Stimulated activated naive B cell treated with anti-CD40 and anti-IgM and Interleukin-4, amounts not matched to agents 10 μg/mL and 1 μg/mL and 100 μg/mL, for 72 hours (primary cell): ENCODE measurements around the gene TMEM185A.
A peak's percentile ranks its signal among the peaks of the same experiment; 100 is the strongest.
"Not testable (repeated sequence)": the region's sequence is repeated elsewhere in the genome, so short reads cannot be mapped to it uniquely, and the experiment has no call there.

Experiments used
- ATAC-seq, 2 donors: fragments of 150-1000 bp; cut with Tn5 transposase; replicated peaks; 2 replicates each; pipeline ENCODE4 v1.10.0; 2021; ENCODE audit warnings: moderate library complexity in 1 of 2
- DNase-seq: peaks from one replicate; pipeline ENCODE4 v3.0.0; 2021
- H3K27ac Mint-ChIP-seq: one replicate; pipeline ENCODE4 v1.8.0; 2022; ENCODE audit warnings: mild to moderate bottlenecking, mixed read lengths
- H3K27me3 Mint-ChIP-seq, 2 donors: one replicate each; pipeline ENCODE4 v1.8.0; 2022; ENCODE audit warnings: mixed read lengths in 2 of 2
- H3K36me3 Mint-ChIP-seq, 2 donors: one replicate each; pipeline ENCODE4 v1.8.0; 2022; ENCODE audit warnings: mixed read lengths in 2 of 2, mild to moderate bottlenecking in 1 of 2
- H3K4me1 Mint-ChIP-seq, 2 donors: one replicate each; pipeline ENCODE4 v1.8.0; 2022; ENCODE audit warnings: mixed read lengths in 2 of 2, mild to moderate bottlenecking in 1 of 2
- H3K4me3 Mint-ChIP-seq, 2 donors: one replicate each; pipeline ENCODE4 v1.8.0; 2022; ENCODE audit warnings: mild to moderate bottlenecking in 2 of 2, mixed read lengths in 2 of 2, moderate library complexity in 1 of 2
- H3K9me3 Mint-ChIP-seq, 2 donors: one replicate each; pipeline ENCODE4 v1.8.0; 2022; ENCODE audit warnings: mixed read lengths in 2 of 2, mild to moderate bottlenecking in 1 of 2

TMEM185A gene

GRCh38 chrX:149631234-149632165 lies at the start of gene TMEM185A:
Gene TMEM185A, minus strand, starts transcription at chrX:149631792. Its CDS starts 212 bp downstream, at chrX:149631580.
- H3K4me3 Mint-ChIP-seq, result peak within 1 kb of the TSS; percentile 86 to 97
- peak within 1 kb of the TSS; percentile 79 for H3K27ac Mint-ChIP-seq
- peak; percentile 70 for DNase-seq
- H3K27me3 Mint-ChIP-seq, result peaks cover 0 to 10% of the 10 kb centered on the region in 2 donors
- H3K36me3 Mint-ChIP-seq, result peaks cover 0 to 6% of the 10 kb centered on the region in 2 donors
- peaks cover 0 to 1% of the 10 kb centered on the region in 2 donors for H3K9me3 Mint-ChIP-seq
- ATAC-seq, result peak; percentile 88 to 93
- peaks cover 16 to 26% of the 10 kb centered on the region in 2 donors for H3K4me1 Mint-ChIP-seq

DNA sequence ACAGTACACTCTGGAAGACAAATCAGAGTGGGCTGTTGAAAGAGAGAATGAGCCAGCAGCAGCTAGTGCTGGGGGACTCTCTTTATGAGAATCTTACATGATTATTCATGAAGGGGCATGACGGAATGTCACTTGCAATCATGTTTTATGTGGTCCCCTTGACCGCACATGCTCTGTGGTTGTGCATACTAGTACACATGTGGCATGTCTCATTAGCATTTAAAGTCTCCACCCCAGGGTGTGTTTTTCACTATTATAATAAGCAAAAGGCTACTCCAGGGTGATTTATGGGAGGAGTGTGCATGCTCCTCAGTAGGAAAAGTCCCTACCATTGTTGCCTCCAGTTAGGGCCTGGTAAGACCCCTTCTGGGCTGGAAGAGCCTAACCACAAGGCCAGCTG lies 49.6 kb upstream of the TMEM185A start:
- no peak for DNase-seq
- ATAC-seq, result no peak
- peaks cover 0 to 5% of the 10 kb centered on the region in 2 donors for H3K27me3 Mint-ChIP-seq
- H3K27ac Mint-ChIP-seq, result no peak overlapping the region
- no peaks in the 10 kb centered on the region for H3K4me1 Mint-ChIP-seq
- H3K9me3 Mint-ChIP-seq, result no peaks in the 10 kb centered on the region
- H3K36me3 Mint-ChIP-seq, result no peaks in the 10 kb centered on the region
- H3K4me3 Mint-ChIP-seq, result no peak overlapping the region

- H3K27ac Mint-ChIP-seq, H3K4me1 Mint-ChIP-seq, H3K27me3 Mint-ChIP-seq, H3K4me3 Mint-ChIP-seq, DNase-seq, H3K9me3 Mint-ChIP-seq, ATAC-seq, H3K36me3 Mint-ChIP-seq: not testable (repeated sequence)
Measured at GRCh38 chrX:149679164-149679678, 47.6 kb upstream of the TMEM185A start.

GRCh38 chrX:149675554-149675953 lies 44.0 kb upstream of the TMEM185A start:
- not testable (repeated sequence) for H3K36me3 Mint-ChIP-seq

DNA sequence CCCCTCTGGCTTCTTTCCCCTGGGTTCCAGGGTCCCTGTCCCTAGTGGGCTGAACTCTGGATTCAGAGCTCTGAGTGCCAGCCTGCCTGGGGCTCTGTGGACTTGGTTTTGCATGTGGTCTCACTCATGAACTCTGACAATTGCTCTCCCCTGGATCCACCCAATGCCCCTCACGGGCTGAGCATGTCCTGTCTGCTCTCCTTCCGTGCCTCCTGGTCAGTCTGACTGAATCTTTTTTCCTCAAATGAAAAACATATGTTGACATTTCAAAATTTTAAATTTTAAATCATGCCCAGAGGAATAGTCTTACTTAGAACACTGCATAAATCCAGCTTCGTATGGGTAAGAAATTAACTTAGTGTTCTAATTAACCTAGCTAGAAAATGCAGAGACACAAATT lies 43.5 kb upstream of the TMEM185A start:
- H3K27me3 Mint-ChIP-seq, H3K9me3 Mint-ChIP-seq, ATAC-seq, DNase-seq, H3K27ac Mint-ChIP-seq, H3K4me3 Mint-ChIP-seq, H3K4me1 Mint-ChIP-seq, H3K36me3 Mint-ChIP-seq: not testable (repeated sequence)

More at GRCh38 chrX:149675554-149675953, 44.0 kb upstream of the TMEM185A start:
- ATAC-seq, H3K9me3 Mint-ChIP-seq, DNase-seq, H3K27me3 Mint-ChIP-seq, H3K4me3 Mint-ChIP-seq, H3K4me1 Mint-ChIP-seq, H3K27ac Mint-ChIP-seq: not testable (repeated sequence)

- ATAC-seq, DNase-seq, H3K4me3 Mint-ChIP-seq: not testable (repeated sequence)
Measured at GRCh38 chrX:149660613-149661012, 29.0 kb upstream of the TMEM185A start.

DNA sequence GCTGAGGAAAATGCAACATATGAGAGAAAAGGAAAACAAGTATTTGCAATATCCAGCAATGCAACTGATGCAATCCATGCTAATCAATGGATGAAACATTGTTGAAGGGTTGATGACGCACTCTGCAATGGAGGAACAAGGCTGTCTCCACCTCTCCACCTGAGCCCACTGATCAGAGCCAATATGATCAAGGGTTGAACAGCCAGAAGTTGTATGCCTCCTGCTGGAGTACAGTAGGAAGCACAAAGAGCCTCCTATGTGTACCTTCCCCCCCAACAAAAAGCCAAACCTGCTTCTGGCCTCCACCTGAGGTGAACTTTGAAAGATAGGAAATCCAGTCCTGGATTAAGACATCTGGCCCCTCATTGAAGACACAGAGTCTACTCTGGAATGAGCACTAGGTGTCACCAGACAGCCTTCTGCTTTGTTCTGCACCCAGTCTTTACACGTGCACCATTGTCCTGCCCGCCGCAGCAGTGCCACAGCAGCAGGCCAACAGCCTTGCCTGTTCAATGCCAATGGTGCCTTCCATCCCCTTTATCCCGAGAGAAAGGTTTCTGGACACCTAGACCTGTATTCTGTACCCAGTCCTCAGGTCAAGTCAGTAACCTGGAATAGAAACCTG lies 24.8 kb upstream of the TMEM185A start:
- H3K4me1 Mint-ChIP-seq, H3K9me3 Mint-ChIP-seq, H3K36me3 Mint-ChIP-seq, H3K27me3 Mint-ChIP-seq, H3K4me3 Mint-ChIP-seq, H3K27ac Mint-ChIP-seq, DNase-seq: not testable (repeated sequence)
- ATAC-seq, result peak; percentile 69 to 74

More at GRCh38 chrX:149660613-149661012, 29.0 kb upstream of the TMEM185A start:
- not testable (repeated sequence) for H3K27me3 Mint-ChIP-seq, H3K36me3 Mint-ChIP-seq, H3K4me1 Mint-ChIP-seq, H3K27ac Mint-ChIP-seq, H3K9me3 Mint-ChIP-seq

GRCh38 chrX:149652232-149652981 lies 20.8 kb upstream of the TMEM185A start:
- Mint-ChIP-seq H3K27me3 (peaks cover 0 to 5% of the 10 kb centered on the region in 2 donors), H3K4me1 (peaks cover 8 to 22% of the 10 kb centered on the region in 2 donors), H3K9me3 (no peaks in the 10 kb centered on the region), H3K27ac (no peak overlapping the region), H3K4me3 (no peak overlapping the region), H3K36me3 (no peaks in the 10 kb centered on the region)
- DNase-seq, result no peak
- no peak for ATAC-seq

DNA sequence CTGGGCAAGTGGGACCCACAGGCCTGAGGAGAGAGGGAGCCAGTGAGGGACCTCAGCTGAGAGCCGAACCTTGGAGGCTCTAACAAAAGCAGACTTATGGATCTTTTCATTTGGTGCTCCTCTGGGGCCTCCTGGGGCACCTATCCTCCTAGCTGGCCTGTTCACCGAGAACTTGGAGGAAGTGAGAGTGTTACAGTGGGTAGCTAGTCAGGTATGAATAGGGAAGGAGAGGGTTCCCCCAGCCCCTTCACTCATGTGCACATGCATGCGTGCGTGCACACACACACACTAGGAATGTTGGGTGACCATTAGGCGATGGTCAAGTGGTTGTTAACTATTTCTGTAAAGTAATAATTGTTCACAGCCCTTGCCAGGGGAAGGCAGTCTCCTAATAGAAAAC lies 18.6 kb upstream of the TMEM185A start:
- H3K4me1 Mint-ChIP-seq, result peaks cover 8 to 22% of the 10 kb centered on the region in 2 donors
- no peak overlapping the region for H3K4me3 Mint-ChIP-seq
- H3K9me3 Mint-ChIP-seq, result no peaks in the 10 kb centered on the region
- H3K36me3 Mint-ChIP-seq, result no peaks in the 10 kb centered on the region
- H3K27ac Mint-ChIP-seq, result no peak overlapping the region
- peak; percentile 96 to 97 for ATAC-seq
- no peak for DNase-seq
- peaks cover 7 to 12% of the 10 kb centered on the region in 2 donors for H3K27me3 Mint-ChIP-seq

DNA sequence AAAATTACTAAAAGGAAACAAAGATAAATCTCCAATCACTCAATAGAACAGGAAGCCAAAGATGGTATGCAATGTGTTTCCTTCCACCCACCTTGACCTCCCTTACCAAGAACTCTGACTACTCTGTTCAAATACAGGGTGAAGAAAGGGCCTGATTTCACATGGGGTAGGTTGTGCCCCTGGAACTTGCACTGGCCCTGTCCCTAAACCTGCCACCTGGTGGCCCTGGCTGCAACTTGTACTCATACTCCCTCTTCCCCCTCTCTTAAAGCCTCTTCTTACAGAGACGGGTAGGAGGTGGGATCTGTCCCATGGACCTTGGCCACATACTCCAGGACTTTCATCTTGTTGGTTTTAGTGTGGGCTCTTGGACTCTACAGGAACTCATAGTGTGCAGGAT lies 17.3 kb upstream of the TMEM185A start:
- H3K36me3 Mint-ChIP-seq, result no peaks in the 10 kb centered on the region
- H3K4me1 Mint-ChIP-seq, result peaks cover 8 to 22% of the 10 kb centered on the region in 2 donors
- no peak overlapping the region for H3K4me3 Mint-ChIP-seq
- DNase-seq, result no peak
- no peaks in the 10 kb centered on the region for H3K9me3 Mint-ChIP-seq
- H3K27ac Mint-ChIP-seq, result no peak overlapping the region
- H3K27me3 Mint-ChIP-seq, result peaks cover 12% of the 10 kb centered on the region in 2 donors
- ATAC-seq, result no peak

- H3K27ac Mint-ChIP-seq, result no peak overlapping the region
- DNase-seq (no peak), ATAC-seq (no peak)
- peaks cover 12% of the 10 kb centered on the region in 2 donors for H3K27me3 Mint-ChIP-seq
- peaks cover 8 to 22% of the 10 kb centered on the region in 2 donors for H3K4me1 Mint-ChIP-seq
- H3K4me3 Mint-ChIP-seq, result no peak overlapping the region
- H3K9me3 Mint-ChIP-seq, result no peaks in the 10 kb centered on the region
- no peaks in the 10 kb centered on the region for H3K36me3 Mint-ChIP-seq
Measured at GRCh38 chrX:149647505-149647904, 15.9 kb upstream of the TMEM185A start.

GRCh38 chrX:149643496-149643895 lies 11.9 kb upstream of the TMEM185A start:
- Mint-ChIP-seq H3K27ac (no peak overlapping the region), H3K9me3 (no peaks in the 10 kb centered on the region), H3K27me3 (peaks cover 16 to 26% of the 10 kb centered on the region in 2 donors), H3K4me1 (no peaks in the 10 kb centered on the region), H3K36me3 (no peaks in the 10 kb centered on the region), H3K4me3 (no peak overlapping the region)
- DNase-seq (no peak), ATAC-seq (no peak)

GRCh38 chrX:149641835-149642234 lies 10.2 kb upstream of the TMEM185A start:
- Mint-ChIP-seq H3K4me1 (no peaks in the 10 kb centered on the region), H3K27ac (no peak overlapping the region), H3K4me3 (no peak overlapping the region), H3K36me3 (no peaks in the 10 kb centered on the region), H3K9me3 (peaks cover 0 to 1% of the 10 kb centered on the region in 2 donors), H3K27me3 (peaks cover 17 to 26% of the 10 kb centered on the region in 2 donors)
- DNase-seq (no peak), ATAC-seq (no peak)

DNA sequence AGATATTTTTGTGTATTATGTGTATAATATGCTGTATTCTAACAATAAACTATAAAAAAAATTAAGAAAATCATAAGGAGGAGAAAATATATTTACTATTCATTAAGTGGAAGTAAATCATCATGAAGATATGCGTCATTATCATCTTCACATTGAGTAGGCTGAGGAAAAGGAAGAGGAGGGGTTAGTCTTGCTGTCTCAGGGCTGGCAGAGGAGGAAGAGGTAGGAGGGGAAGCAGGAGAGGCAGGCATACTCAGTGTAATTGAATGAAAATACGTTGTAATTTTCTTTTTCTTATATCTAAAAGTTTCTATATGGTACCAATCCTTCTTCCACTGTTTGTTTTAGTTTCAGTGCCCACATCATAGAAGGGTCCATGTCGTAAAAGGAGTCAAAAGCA lies 9.8 kb upstream of the TMEM185A start:
- Mint-ChIP-seq H3K27me3 (peaks cover 21 to 26% of the 10 kb centered on the region in 2 donors), H3K27ac (no peak overlapping the region), H3K4me3 (no peak overlapping the region), H3K4me1 (no peaks in the 10 kb centered on the region), H3K9me3 (peaks cover 3 to 5% of the 10 kb centered on the region in 2 donors), H3K36me3 (no peaks in the 10 kb centered on the region)
- no peak for ATAC-seq
- no peak for DNase-seq
